MM.1S (cell line): ENCODE measurements around the gene RARA.
A peak's percentile ranks its signal among the peaks of the same experiment; 100 is the strongest.

Experiments used
- CTCF ChIP-seq: fragments of 300-600 bp; sonication (generic); IDR thresholded peaks from 2 replicates; pipeline ENCODE4 v1.5.1; 2016; ENCODE audit warnings: antibody characterized with exemption, low read length, mixed read lengths
- EZH2 ChIP-seq: fragments of 300-600 bp; sonication (generic); optimal IDR thresholded peaks from 2 replicates; pipeline ENCODE3; 2017; ENCODE audit warnings: low read depth, mild to moderate bottlenecking, antibody characterized with exemption, low read length, mixed read lengths

DNA sequence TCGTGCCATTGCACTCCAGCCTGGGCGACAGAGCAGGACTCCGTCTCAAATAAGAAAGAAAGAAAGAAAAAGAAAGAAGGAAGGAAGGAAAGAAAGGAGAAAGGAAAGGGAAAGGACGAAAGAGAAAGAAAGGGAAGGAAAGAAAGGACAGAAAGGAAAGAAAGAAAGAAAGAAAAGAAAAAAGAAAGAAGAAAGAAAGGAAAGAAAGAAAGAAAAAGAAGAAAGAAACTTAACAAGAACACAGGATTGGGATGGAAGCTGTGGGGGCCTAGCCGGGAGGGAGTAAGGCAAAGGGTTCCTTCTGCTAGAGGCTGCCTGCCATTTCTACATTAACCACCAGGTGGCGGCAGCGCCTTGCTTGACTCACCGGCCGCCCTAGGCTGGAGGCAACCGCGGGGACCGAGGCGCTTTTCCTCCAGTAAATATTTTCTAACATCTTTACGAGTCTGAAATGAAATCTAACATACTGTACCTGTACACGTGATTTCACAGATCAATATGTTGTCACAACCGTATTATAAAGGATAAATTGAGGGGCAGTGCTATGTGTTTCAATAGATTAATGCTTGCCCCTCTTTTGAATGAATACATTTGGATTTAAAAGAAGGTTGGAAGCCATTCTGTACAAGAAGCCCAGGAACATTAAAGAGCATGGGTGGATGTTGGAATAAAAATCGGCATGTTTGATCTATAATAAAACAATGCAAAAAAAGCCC lies 49.5 kb downstream of the RARA start:
- TF ChIP-seq CTCF (peak; percentile 90), EZH2 (no peak)
